ENCODE results near the gene GALNS.

The GALNS gene

DNA sequence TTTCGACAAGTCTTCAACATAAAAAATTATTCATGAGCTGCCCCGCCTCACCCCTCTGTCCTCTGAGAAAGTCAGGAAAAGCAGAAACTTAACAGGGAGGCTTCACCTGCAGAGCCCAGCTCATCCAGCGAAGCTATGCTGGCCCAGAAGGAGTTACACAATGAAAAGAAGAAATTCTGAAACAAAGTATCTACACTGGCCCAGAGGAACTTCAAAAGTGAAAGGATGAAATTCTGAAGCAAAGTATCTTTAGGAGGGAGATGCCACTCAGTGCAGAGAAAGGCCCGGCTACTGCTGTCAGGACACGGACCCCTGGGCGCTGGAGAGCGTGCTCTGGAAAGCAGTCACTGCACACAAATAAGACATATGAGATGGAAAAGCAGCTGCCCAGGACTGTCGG, 1.6 kb downstream of the GALNS start:
- TF ChIP-seq CTCF (IDR thresholded peaks at IDR 0.05), result no peak
- no peak for DNase-seq (ENCODE audit: low spot score)
- Histone ChIP-seq H3K4me3 (no peak overlapping the region), H3K27ac (no peak overlapping the region)

DNA sequence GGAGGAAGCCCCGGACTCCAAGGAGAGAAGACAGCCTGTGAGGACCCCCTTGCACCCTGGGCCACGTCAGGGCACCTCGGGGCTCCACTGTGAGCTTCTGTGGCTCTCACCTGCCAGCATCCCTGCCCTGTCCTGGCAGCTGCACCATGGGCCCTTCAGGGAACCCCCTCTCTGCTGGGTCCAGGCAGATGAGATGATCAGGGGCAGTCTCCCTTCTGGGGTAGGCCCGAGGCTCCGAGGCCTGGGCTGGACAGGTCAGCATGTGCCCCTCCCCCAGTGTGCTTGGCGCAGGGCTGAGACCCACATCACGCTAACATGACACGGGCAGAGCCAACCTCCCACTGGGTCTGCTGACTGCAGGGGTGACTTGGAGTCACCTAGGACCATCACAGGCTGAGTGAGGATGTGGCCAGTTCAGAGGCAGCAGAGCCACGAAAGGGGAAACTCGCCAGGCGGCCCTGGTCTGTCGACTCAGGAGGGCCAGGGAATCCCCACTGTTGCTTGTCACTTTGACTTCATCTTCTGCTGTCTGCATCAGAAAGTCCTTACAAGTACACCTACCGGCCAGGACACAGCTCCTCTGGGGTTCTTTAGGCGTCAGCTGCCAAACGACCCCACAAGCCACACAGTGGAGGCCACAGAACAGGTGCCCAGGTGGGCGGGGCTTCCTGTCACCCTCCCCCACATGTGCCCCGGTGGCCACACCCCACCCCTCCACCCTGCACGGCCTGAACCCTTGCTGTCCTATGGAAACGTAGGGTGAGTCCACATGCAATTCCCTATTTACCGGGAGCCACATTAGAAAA, 2.2 kb downstream of the GALNS start:
- Histone ChIP-seq H3K4me3 (no peak overlapping the region), H3K27ac (no peak overlapping the region)
- no peak for DNase-seq (ENCODE audit: low spot score)
- no peak for TF ChIP-seq CTCF (IDR thresholded peaks at IDR 0.05)

- no peak for TF ChIP-seq CTCF (IDR thresholded peaks at IDR 0.05)
- H3K27ac ChIP-seq, result no peak overlapping the region
- H3K4me3 ChIP-seq, result no peak overlapping the region
- no peak for DNase-seq (ENCODE audit: low spot score)
These were observed 3.3 kb downstream of the GALNS start for GRCh38 chr16:88853325-88853941.

GRCh38 chr16:88851616-88852015, 5.1 kb downstream of the GALNS start:
- H3K27ac ChIP-seq, result no peak overlapping the region
- no peak overlapping the region for H3K4me3 ChIP-seq
- TF ChIP-seq CTCF (IDR thresholded peaks at IDR 0.05), result no peak
- no peak for DNase-seq (ENCODE audit: low spot score)

- DNase-seq (ENCODE audit: low spot score), result no peak
- no peak overlapping the region for H3K27ac ChIP-seq
- TF ChIP-seq CTCF (IDR thresholded peaks at IDR 0.05), result no peak
- no peak overlapping the region for H3K4me3 ChIP-seq
These were observed 6.1 kb downstream of the GALNS start for GRCh38 chr16:88850531-88851199.

- no peak overlapping the region for H3K27ac ChIP-seq
- no peak for DNase-seq (ENCODE audit: low spot score)
- H3K4me3 ChIP-seq, result no peak overlapping the region
- TF ChIP-seq CTCF (IDR thresholded peaks at IDR 0.05), result no peak
These were observed 8.2 kb downstream of the GALNS start for GRCh38 chr16:88848557-88848956.
